K562 (cell line): ENCODE data around the gene GABRB3. TPM values are rescaled to one million over a fixed set of nuclear protein-coding genes. Genes with fewer than 3 reads are reported as not detected.

Experiments used
- ATAC-seq: fragments of 200-7000 bp; cut with Tn5 transposase; 3 replicates; pipeline ENCODE4 v1.9.1; 2020; ENCODE audit warnings: moderate library complexity
- BruUV-seq: library from RNA; stranded (reverse); fragments of 400-500 nt; replicated peaks from 2 replicates; lab custom pipeline; 2021; lab: Mats Ljungman, UMichigan
- CTCF ChIA-PET: fragments of 300-600 bp; formaldehyde crosslinking; extraction: SDS; loops from one replicate; lab custom pipeline; 2021; ENCODE audit warnings: low intra/inter-chr PET ratio; lab: Yijun Ruan, JAX
- POLR2A ChIA-PET: fragments of 300-600, 350-650 bp; sonication (Branson Sonifier 250); formaldehyde crosslinking; extraction: SDS; loops from one replicate; lab custom pipeline; 2021; ENCODE audit warnings: antibody characterized with exemption, inconsistent platforms; lab: Yijun Ruan, JAX
- DNase-seq, 4 experiments: peaks; one replicate each; pipeline versions ENCODE4 v3.0.0 to v3.0.0-alpha.2; 2011 to 2018; ENCODE audit warnings: low spot score in 3 of 4, mixed read lengths in 3 of 4; ENCODE audit errors: extremely low read depth in 1 of 4
- FAIRE-seq: peaks from 2 replicates; lab custom pipeline; 2011; peaks lifted over from hg19 to GRCh38; lab: Jason Lieb, UNC
- H2AFZ ChIP-seq: 2 replicates; pipeline ENCODE4 v1.6.0; 2011; ENCODE audit warnings: low read depth, low read length, control low read depth, inconsistent platforms
- H3K27ac ChIP-seq: fragments of 200-600 bp; 3 replicates; pipeline ENCODE4 v1.8.0; 2011; ENCODE audit warnings: low read depth, mild to moderate bottlenecking, control low read depth, inconsistent platforms, low read length, moderate library complexity, mixed read lengths; ENCODE audit errors: extremely low read depth
- H3K27me3 ChIP-seq, 2 experiments: fragments of 300-600 bp in 1 of 2; 2 replicates in 1 of 2; 3 replicates in 1 of 2; pipeline versions ENCODE4 v1.6.0 to v1.8.0; 2011; ENCODE audit warnings: inconsistent platforms in 2 of 2, low read length in 2 of 2, mild to moderate bottlenecking in 1 of 2, mixed read lengths in 1 of 2, moderate library complexity in 1 of 2; ENCODE audit not compliant: control insufficient read depth in 2 of 2, insufficient read depth in 2 of 2
- H3K36me3 ChIP-seq: fragments of 300-600 bp; 3 replicates; pipeline ENCODE4 v1.8.0; 2011; ENCODE audit warnings: mild to moderate bottlenecking, low read length, inconsistent platforms; ENCODE audit not compliant: control insufficient read depth, insufficient read depth
- H3K4me1 ChIP-seq, 2 experiments: fragments of 200-600 bp in 1 of 2; replicated peaks in 1 of 2; 2 replicates in 1 of 2; 3 replicates in 1 of 2; pipeline versions ENCODE4 v1.5.1 to v1.8.0; 2011; ENCODE audit warnings: inconsistent platforms in 2 of 2, low read length in 2 of 2, mild to moderate bottlenecking in 1 of 2, mixed read lengths in 1 of 2, moderate library complexity in 1 of 2; ENCODE audit not compliant: control insufficient read depth in 2 of 2, insufficient read depth in 2 of 2
- H3K4me2 ChIP-seq: 2 replicates; pipeline ENCODE4 v1.6.1; 2011; ENCODE audit warnings: low read length, control low read depth, inconsistent platforms, mixed read lengths; ENCODE audit not compliant: insufficient read depth
- H3K4me3 ChIP-seq: fragments of 200-600 bp; sonication (generic), shearing (Covaris generic); 2 replicates; pipeline ENCODE4 v1.5.1; 2016; ENCODE audit warnings: control low read depth, inconsistent platforms
- H3K79me2 ChIP-seq: fragments of 200-600 bp; 3 replicates; pipeline ENCODE4 v1.8.0; 2011; ENCODE audit warnings: low read length, inconsistent platforms; ENCODE audit not compliant: control insufficient read depth, insufficient read depth
- H3K9ac ChIP-seq, 2 experiments: 2 replicates each; pipeline versions ENCODE4 v1.6.0 to v1.6.1; 2011; ENCODE audit warnings: low read depth in 2 of 2, low read length in 2 of 2, control low read depth in 1 of 2, inconsistent platforms in 1 of 2, mild to moderate bottlenecking in 1 of 2, mixed read lengths in 1 of 2; ENCODE audit not compliant: insufficient read depth in 1 of 2
- H3K9me1 ChIP-seq: one replicate; pipeline ENCODE4 v1.6.0; 2011; ENCODE audit warnings: inconsistent platforms, mild to moderate bottlenecking, low read length, moderate library complexity; ENCODE audit not compliant: control insufficient read depth, insufficient read depth
- H3K9me3 ChIP-seq: replicated peaks from 2 replicates; pipeline ENCODE4 v1.5.1; 2011; ENCODE audit warnings: low read depth, low read length, inconsistent platforms; ENCODE audit not compliant: control insufficient read depth, insufficient read depth
- H4K20me1 ChIP-seq: replicated peaks from 2 replicates; pipeline ENCODE4 v1.6.1; 2011; ENCODE audit warnings: low read length, inconsistent platforms, mixed read lengths; ENCODE audit not compliant: control insufficient read depth, insufficient read depth
- CC2D1A ChIP-seq: fragments of 450-650 bp; IDR thresholded peaks from 2 replicates; pipeline ENCODE4 v1.6.1; 2017; ENCODE audit warnings: mild to moderate bottlenecking
- CHAMP1 ChIP-seq: fragments of 450-650 bp; IDR thresholded peaks from 2 replicates; pipeline ENCODE4 v1.6.1; 2016; ENCODE audit warnings: mild to moderate bottlenecking
- CREB5 ChIP-seq: fragments of 250-450 bp; sonication (Bioruptor Pico); IDR thresholded peaks from 2 replicates; pipeline ENCODE4 v1.5.0; 2020; ENCODE audit warnings: mild to moderate bottlenecking
- DNMT1 ChIP-seq: fragments of 450-650 bp; IDR thresholded peaks from 2 replicates; pipeline ENCODE4 v1.6.1; 2016; ENCODE audit warnings: antibody characterized with exemption, mild to moderate bottlenecking
- HES1 ChIP-seq: fragments of 450-650 bp; IDR thresholded peaks from 2 replicates; pipeline ENCODE4 v1.6.1; 2016; ENCODE audit warnings: low read depth, mild to moderate bottlenecking, moderate library complexity
- HMGN3 ChIP-seq: IDR thresholded peaks from 2 replicates; pipeline ENCODE4 v1.6.1; 2011; ENCODE audit warnings: borderline replicate concordance, low read depth, mild to moderate bottlenecking, mixed read lengths, low read length; ENCODE audit not compliant: insufficient read length; ENCODE audit errors: extremely low read depth
- NFXL1 ChIP-seq: fragments of 450-650 bp; formaldehyde crosslinking; IDR thresholded peaks from 2 replicates; pipeline ENCODE4 v1.4.0; 2021; ENCODE audit warnings: mild to moderate bottlenecking
- NONO ChIP-seq, 2 experiments: fragments of 200-400 bp in 1 of 2; fragments of 450-650 bp in 1 of 2; formaldehyde crosslinking in 1 of 2; IDR thresholded peaks; 2 replicates each; pipeline ENCODE4 v1.6.1; 2017; ENCODE audit warnings: low read depth in 2 of 2, mild to moderate bottlenecking in 2 of 2, moderate library complexity in 2 of 2, low read length in 1 of 2
- PHF20 ChIP-seq: fragments of 450-650 bp; IDR thresholded peaks from 2 replicates; pipeline ENCODE4 v1.6.1; 2018; ENCODE audit not compliant: partially characterized antibody
- POLR2G ChIP-seq: fragments of 200-400 bp; formaldehyde crosslinking; IDR thresholded peaks from 2 replicates; pipeline ENCODE4 v1.6.1; 2017; ENCODE audit warnings: low read depth, mild to moderate bottlenecking, antibody characterized with exemption, low read length, moderate library complexity
- PYGO2 ChIP-seq: fragments of 450-650 bp; IDR thresholded peaks from 2 replicates; pipeline ENCODE4 v1.6.1; 2016; ENCODE audit warnings: mild to moderate bottlenecking, missing genetic modification characterization, moderate library complexity, missing compliant biosample characterization
- RBM34 ChIP-seq: fragments of 200-400 bp; formaldehyde crosslinking; IDR thresholded peaks from 2 replicates; pipeline ENCODE4 v1.6.1; 2018; ENCODE audit warnings: low read length, borderline replicate concordance; ENCODE audit not compliant: insufficient read depth
- SIRT6 ChIP-seq: IDR thresholded peaks from one replicate; pipeline ENCODE4 v1.6.1; 2012; ENCODE audit warnings: low read depth, mild to moderate bottlenecking, control low read depth, inconsistent platforms, low read length, moderate library complexity
- TEAD4 ChIP-seq, 2 experiments: sonication (generic) in 1 of 2; formaldehyde crosslinking in 1 of 2; IDR thresholded peaks; 2 replicates each; pipeline versions ENCODE4 v1.6.1 to v1.8.0; 2012 to 2022; ENCODE audit warnings: borderline replicate concordance in 1 of 2, inconsistent platforms in 1 of 2, low read length in 1 of 2, mild to moderate bottlenecking in 1 of 2, missing genetic modification reagents in 1 of 2
- TFE3 ChIP-seq: fragments of 450-650 bp; formaldehyde crosslinking; IDR thresholded peaks from 2 replicates; pipeline ENCODE4 v1.4.0; 2020; ENCODE audit warnings: mild to moderate bottlenecking, mixed read lengths
- YY1 ChIP-seq, 3 experiments: IDR thresholded peaks; 2 replicates each; pipeline ENCODE4 v1.6.1; 2011; ENCODE audit warnings: low read length in 2 of 3, mild to moderate bottlenecking in 2 of 3, moderate library complexity in 2 of 3, borderline replicate concordance in 1 of 3, control low read depth in 1 of 3, low read depth in 1 of 3; ENCODE audit not compliant: insufficient read depth in 3 of 3, insufficient replicate concordance in 2 of 3, control insufficient read depth in 1 of 3, insufficient read length in 1 of 3; ENCODE audit errors: extremely low read depth in 1 of 3
- WGBS: fragments of 100-300 bp; shearing (Covaris generic); methylation state at CpG from one replicate; pipeline ENCODE4 v1.1.6; 2016; ENCODE audit warnings: low coverage, mixed read lengths; ENCODE audit not compliant: insufficient coverage; ENCODE audit errors: missing lambda C conversion rate; 5-methylcytosine and 5-hydroxymethylcytosine counted together
- in situ Hi-C: fragments of 300-500 bp; cut with MboI; formaldehyde crosslinking; loops from 4 replicates; pipeline ENCODE4 v1.15.0; 2018; ENCODE audit warnings: inconsistent platforms, mixed read lengths
- intact Hi-C: fragments of 100-400 bp; cut with micrococcal nuclease; formaldehyde crosslinking; loops from 2 replicates; pipeline ENCODE4 v1.14.2; 2022
- polyA plus RNA-seq, 8 experiments: library from polyadenylated mRNA; depleted of rRNA in 4 of 8; stranded (reverse) in 5 of 8; unstranded in 3 of 8; fragments of >200 nt; fragmentation: Nextera tagmentation in 2 of 8; fragmentation: Illumina TruSeq in 1 of 8; extraction: Ambion mirVana in 2 of 8; extraction: Trizol in 1 of 8; gene quantifications; 2 replicates each; pipeline versions ENCODE4 v1.2.1 to v1.2.3, GENCODE V29; 2011 to 2014; ENCODE audit warnings: inconsistent platforms in 1 of 8, missing spikeins in 1 of 8
- total RNA-seq, 7 experiments: library from RNA; depleted of rRNA in 6 of 7; stranded (reverse); fragments of >200 nt in 6 of 7; fragmentation: Illumina TruSeq in 2 of 7; extraction: Trizol in 2 of 7; gene quantifications; 2 replicates each; pipeline versions ENCODE4 v1.2.1 to v1.2.3, GENCODE V29; 2011 to 2021; ENCODE audit warnings: low replicate concordance in 1 of 7

GABRB3 gene
- total and polyA plus RNA-seq, 9 of the 15 experiments (the other 6 are each of a cell fraction or from before 2014, with no cell fraction given) = 0.09 to 1.4 (median 0.49) TPM

- no peaks in the 10 kb centered on the region for H3K9me1 ChIP-seq
- no peak for DNase-seq
- H3K27ac ChIP-seq = no peak overlapping the region
- no peak overlapping the region for H3K4me3 ChIP-seq
- no peak for ATAC-seq
- FAIRE-seq = no peak
- no peaks in the 10 kb centered on the region for H3K79me2 ChIP-seq
- H4K20me1 ChIP-seq = no peaks in the 10 kb centered on the region
- H3K9ac ChIP-seq = no peak overlapping the region
- WGBS = 0% methylated on average over 3 of the region's 3 CpGs
- H3K4me2 ChIP-seq = no peak overlapping the region
- no peak overlapping the region for H2AFZ ChIP-seq
- CTCF ChIA-PET = no interaction called here
- POLR2A ChIA-PET = no interaction called here
- in situ Hi-C loops (no loop called here), intact Hi-C loops (no loop called here)
- no peaks in the 10 kb centered on the region for H3K36me3 ChIP-seq
- H3K9me3 ChIP-seq = no peaks in the 10 kb centered on the region
- no peaks in the 10 kb centered on the region for H3K4me1 ChIP-seq
- no TSS peak for BruUV-seq
- no peaks in the 10 kb centered on the region for H3K27me3 ChIP-seq
- TF ChIP-seq RBM34 (no peak), YY1 (IDR thresholded peaks at IDR 0.05; ENCODE audit: borderline replicate concordance in 1 of 3, control insufficient read depth in 1 of 3, extremely low read depth in 1 of 3, insufficient read depth in 3 of 3, insufficient read length in 1 of 3, insufficient replicate concordance in 2 of 3, low read depth in 1 of 3, low read length in 2 of 3) (no peak), CREB5 (CRISPR knock-in tag) (no peak), NFXL1 (CRISPR knock-in tag) (no peak), TFE3 (CRISPR knock-in tag) (no peak), PHF20 (no peak), DNMT1 (no peak), TEAD4 (IDR thresholded peaks at IDR 0.05; ENCODE audit: low read length) (no peak), TEAD4 (CRISPR knock-in tag; IDR thresholded peaks at IDR 0.05; ENCODE audit: borderline replicate concordance) (no peak), NONO (IDR thresholded peaks at IDR 0.05; ENCODE audit: low read depth in 2 of 2, low read length in 1 of 2) (no peak), PYGO2 (tag) (no peak), HES1 (no peak), CC2D1A (no peak), POLR2G (no peak), SIRT6 (no peak), HMGN3 (no peak), CHAMP1 (no peak)
Observed at GRCh38 chr15:26555898-26556297, 217.0 kb downstream of the GABRB3 start.
